ENCODE results near the gene SART3. TPM values are rescaled to one million over a fixed set of nuclear protein-coding genes. Genes with fewer than 3 reads are reported as not detected.

Gene SART3
- total RNA-seq, 1 donor from 2014 or later = 43.5 TPM

Other genes starting within 250 kb of the SART3 start
- 26.0 TPM for gene CMKLR1, start 221.9 kb downstream of the SART3 start, total RNA-seq
- gene FICD, start 45.9 kb downstream of the SART3 start, total RNA-seq = 14.1 TPM
- 156 TPM for gene ISCU, start 1.4 kb upstream of the SART3 start, total RNA-seq
- gene TMEM119, start 36.9 kb upstream of the SART3 start, total RNA-seq = 13.0 TPM
- gene SELPLG, start 72.7 kb upstream of the SART3 start, total RNA-seq = 15.4 TPM
- gene CORO1C, start 170.3 kb upstream of the SART3 start, total RNA-seq = 241 TPM

All from mesenteric fat pad (tissue), 1 donor.